ENCODE data around the gene RNF183. TPM values are rescaled to one million over a fixed set of nuclear protein-coding genes. Genes with fewer than 3 reads are reported as not detected.

Gene RNF183
- polyA plus RNA-seq, 3 donors, result not detected

DNA sequence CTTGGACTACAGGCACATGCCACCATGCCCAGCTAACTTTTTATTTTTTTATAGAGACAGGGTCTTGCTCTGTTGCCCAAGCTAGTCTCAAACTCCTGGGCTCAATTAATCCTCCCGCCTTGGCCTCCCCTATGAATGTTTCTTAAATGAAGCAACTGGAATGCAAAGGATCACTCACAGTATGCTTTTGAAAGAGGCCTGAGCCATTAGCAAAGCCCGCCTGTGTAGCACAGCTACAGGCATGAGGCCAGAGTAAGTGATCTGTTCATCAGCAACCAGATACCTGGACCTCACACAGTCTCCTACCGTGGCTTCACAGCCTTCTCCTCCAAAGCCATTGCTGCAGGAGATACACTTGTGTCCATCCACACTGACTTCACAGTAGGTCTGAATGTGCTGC is 16.9 kb upstream of the RNF183 start:
- Mint-ChIP-seq H3K4me3 (no peak overlapping the region), H3K27ac (no peak overlapping the region), H3K9me3 (peaks cover 0 to 1% (median 0%) of the 10 kb centered on the region in 7 donors), H3K27me3 (ENCODE audit: low read depth in 3 of 3) (peaks cover 0 to 1% (median 0%) of the 10 kb centered on the region in 3 donors), H3K4me1 (no peaks in the 10 kb centered on the region), H3K36me3 (no peaks in the 10 kb centered on the region)
- 100% methylated on average over 1 of the region's 3 CpGs for WGBS (ENCODE audit: insufficient coverage)
- no peak overlapping the region for H3K9ac ChIP-seq (ENCODE audit: insufficient read depth, low read length, poor library complexity, severe bottlenecking)
- DNase-seq, result no peak
- no peak overlapping the region for H3K27ac ChIP-seq (ENCODE audit: low read depth in 1 of 2, low read length in 2 of 2)
- H2AFZ ChIP-seq (ENCODE audit: insufficient read depth, low read depth, low read length, poor library complexity, severe bottlenecking), result no peak overlapping the region
- no peaks in the 10 kb centered on the region for H3K79me2 ChIP-seq (ENCODE audit: insufficient read depth, low read length)
- H3K36me3 ChIP-seq (replicated peaks in 1 of 2; ENCODE audit: control insufficient read depth in 1 of 2, insufficient read depth in 2 of 2, low read length in 2 of 2), result no peaks in the 10 kb centered on the region
- H3K9me3 ChIP-seq (replicated peaks in 1 of 2; ENCODE audit: control insufficient read depth in 1 of 2, insufficient read depth in 1 of 2, low read length in 2 of 2), result no peaks in the 10 kb centered on the region
- H3K4me1 ChIP-seq (ENCODE audit: control insufficient read depth in 1 of 2, insufficient read depth in 2 of 2, low read length in 2 of 2), result no peaks in the 10 kb centered on the region
- no peaks in the 10 kb centered on the region for H3K27me3 ChIP-seq (ENCODE audit: control insufficient read depth in 2 of 2, insufficient read depth in 2 of 2, low read length in 2 of 2)
- no peak overlapping the region for H3K4me2 ChIP-seq (replicated peaks; ENCODE audit: extremely low read depth, low read length, poor library complexity, severe bottlenecking)
- no peaks in the 10 kb centered on the region for H4K20me1 ChIP-seq (ENCODE audit: insufficient read depth, low read length)
- no peak overlapping the region for H3K4me3 ChIP-seq (replicated peaks in 1 of 3; ENCODE audit: low read depth in 2 of 3, low read length in 3 of 3)
- intact Hi-C loops (cut with micrococcal nuclease), result no loop called here
- TF ChIP-seq, protein P1, sequence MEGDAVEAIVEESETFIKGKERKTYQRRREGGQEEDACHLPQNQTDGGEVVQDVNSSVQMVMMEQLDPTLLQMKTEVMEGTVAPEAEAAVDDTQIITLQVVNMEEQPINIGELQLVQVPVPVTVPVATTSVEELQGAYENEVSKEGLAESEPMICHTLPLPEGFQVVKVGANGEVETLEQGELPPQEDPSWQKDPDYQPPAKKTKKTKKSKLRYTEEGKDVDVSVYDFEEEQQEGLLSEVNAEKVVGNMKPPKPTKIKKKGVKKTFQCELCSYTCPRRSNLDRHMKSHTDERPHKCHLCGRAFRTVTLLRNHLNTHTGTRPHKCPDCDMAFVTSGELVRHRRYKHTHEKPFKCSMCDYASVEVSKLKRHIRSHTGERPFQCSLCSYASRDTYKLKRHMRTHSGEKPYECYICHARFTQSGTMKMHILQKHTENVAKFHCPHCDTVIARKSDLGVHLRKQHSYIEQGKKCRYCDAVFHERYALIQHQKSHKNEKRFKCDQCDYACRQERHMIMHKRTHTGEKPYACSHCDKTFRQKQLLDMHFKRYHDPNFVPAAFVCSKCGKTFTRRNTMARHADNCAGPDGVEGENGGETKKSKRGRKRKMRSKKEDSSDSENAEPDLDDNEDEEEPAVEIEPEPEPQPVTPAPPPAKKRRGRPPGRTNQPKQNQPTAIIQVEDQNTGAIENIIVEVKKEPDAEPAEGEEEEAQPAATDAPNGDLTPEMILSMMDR (IDR thresholded peaks at IDR 0.05), result no peak

DNA sequence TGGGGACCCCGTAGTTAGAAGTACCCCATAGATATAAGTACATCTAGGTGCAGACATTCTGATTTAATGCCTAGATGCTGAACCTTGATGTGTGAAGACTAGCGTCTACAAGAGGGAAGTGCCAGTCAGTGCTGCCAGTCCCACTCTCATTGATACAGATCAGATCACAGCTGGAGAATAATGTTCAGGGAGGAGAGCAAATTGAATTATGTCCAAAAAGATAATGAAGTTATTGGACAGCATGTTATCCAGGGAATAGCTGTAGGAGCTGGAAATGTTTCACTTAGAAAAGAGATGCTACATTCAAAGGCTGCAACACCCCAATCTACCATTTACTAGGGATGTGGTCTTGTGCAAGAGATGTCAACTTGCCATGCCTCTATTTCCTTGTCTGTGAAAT is 15.9 kb upstream of the RNF183 start:
- no CpG with 5 or more reads among the region's 2 CpGs for WGBS (ENCODE audit: insufficient coverage)
- H3K9me3 ChIP-seq (replicated peaks in 1 of 2; ENCODE audit: control insufficient read depth in 1 of 2, insufficient read depth in 1 of 2, low read length in 2 of 2), result no peaks in the 10 kb centered on the region
- no peaks in the 10 kb centered on the region for H3K79me2 ChIP-seq (ENCODE audit: insufficient read depth, low read length)
- H3K4me2 ChIP-seq (replicated peaks; ENCODE audit: extremely low read depth, low read length, poor library complexity, severe bottlenecking), result no peak overlapping the region
- H3K36me3 ChIP-seq (replicated peaks in 1 of 2; ENCODE audit: control insufficient read depth in 1 of 2, insufficient read depth in 2 of 2, low read length in 2 of 2), result no peaks in the 10 kb centered on the region
- no peaks in the 10 kb centered on the region for H3K27me3 ChIP-seq (ENCODE audit: control insufficient read depth in 2 of 2, insufficient read depth in 2 of 2, low read length in 2 of 2)
- Mint-ChIP-seq H3K4me3 (no peak overlapping the region), H3K36me3 (no peaks in the 10 kb centered on the region), H3K27me3 (ENCODE audit: low read depth in 3 of 3) (peaks cover 0 to 1% (median 0%) of the 10 kb centered on the region in 3 donors), H3K4me1 (no peaks in the 10 kb centered on the region), H3K9me3 (peaks cover 0 to 2% (median 0%) of the 10 kb centered on the region in 7 donors), H3K27ac (no peak overlapping the region)
- no peak overlapping the region for H2AFZ ChIP-seq (ENCODE audit: insufficient read depth, low read depth, low read length, poor library complexity, severe bottlenecking)
- no peak overlapping the region for H3K27ac ChIP-seq (ENCODE audit: low read depth in 1 of 2, low read length in 2 of 2)
- no peak overlapping the region for H3K4me3 ChIP-seq (replicated peaks in 1 of 3; ENCODE audit: low read depth in 2 of 3, low read length in 3 of 3)
- intact Hi-C loops (cut with micrococcal nuclease), result no loop called here
- H3K4me1 ChIP-seq (ENCODE audit: control insufficient read depth in 1 of 2, insufficient read depth in 2 of 2, low read length in 2 of 2), result no peaks in the 10 kb centered on the region
- H3K9ac ChIP-seq (ENCODE audit: insufficient read depth, low read length, poor library complexity, severe bottlenecking), result no peak overlapping the region
- no peaks in the 10 kb centered on the region for H4K20me1 ChIP-seq (ENCODE audit: insufficient read depth, low read length)
- DNase-seq, result no peak
- TF ChIP-seq, protein P1 (IDR thresholded peaks at IDR 0.05), result no peak
